EL (cell line): Measurements from ENCODE around the gene RCAN2.

ENCODE experiments used
- DNase-seq: peaks from one replicate; pipeline ENCODE4 v3.0.0-alpha.2; 2016

RCAN2 gene

GRCh38 chr6:46491201-46491627 is at the start of gene RCAN2:
TSS of gene RCAN2 (minus strand) at chr6:46491449.
- DNase-seq: peak; percentile 61

GRCh38 chr6:46539866-46540265 is 48.6 kb upstream of the RCAN2 start:
- no peak for DNase-seq

- no peak for DNase-seq
These were observed 47.7 kb upstream of the RCAN2 start for GRCh38 chr6:46538800-46539480.

- DNase-seq: no peak
These were observed 39.6 kb upstream of the RCAN2 start for GRCh38 chr6:46530896-46531295.

DNA sequence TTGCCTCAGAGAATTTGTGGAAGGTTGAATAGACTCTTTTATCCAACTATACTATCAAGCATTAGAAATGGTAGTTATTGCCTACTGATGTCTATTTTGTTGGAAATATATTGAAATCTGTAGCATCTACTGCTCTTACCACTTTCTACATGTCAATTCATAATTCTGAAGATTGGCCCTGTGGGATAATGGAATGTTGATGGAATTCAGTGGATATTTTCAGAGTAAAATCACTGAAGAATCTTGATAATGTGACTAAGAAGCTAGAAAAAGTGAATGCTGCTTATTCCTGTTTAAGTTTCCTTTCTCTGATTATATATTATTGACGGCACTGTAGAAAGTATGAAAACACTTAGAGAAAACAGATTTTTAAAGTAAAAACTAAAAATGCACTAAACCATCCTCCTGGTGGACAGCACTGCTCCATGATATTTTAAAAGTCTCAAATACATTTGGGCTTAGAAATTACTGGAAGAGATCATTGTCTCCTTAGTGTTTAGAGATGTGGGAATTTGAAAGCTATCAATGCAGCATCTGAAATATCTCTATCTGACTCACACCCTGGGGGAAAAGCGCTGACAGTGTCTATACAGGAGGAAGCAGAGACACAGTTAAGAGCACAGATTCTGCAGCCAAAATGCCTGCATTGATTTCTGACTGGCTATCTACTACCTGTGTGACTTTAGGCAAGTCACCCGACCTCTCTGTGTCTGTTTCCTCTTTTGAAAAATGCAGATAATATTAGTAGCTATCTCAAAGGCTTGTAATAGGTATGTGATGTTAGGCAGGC is 37.9 kb upstream of the RCAN2 start:
- no peak for DNase-seq

- no peak for DNase-seq
These were observed 35.4 kb upstream of the RCAN2 start for GRCh38 chr6:46526607-46527006.

GRCh38 chr6:46525583-46525982 is 34.3 kb upstream of the RCAN2 start:
- no peak for DNase-seq

GRCh38 chr6:46521464-46521971 is 30.3 kb upstream of the RCAN2 start:
- DNase-seq: no peak

GRCh38 chr6:46517202-46517601 is 26.0 kb upstream of the RCAN2 start:
- no peak for DNase-seq

DNA sequence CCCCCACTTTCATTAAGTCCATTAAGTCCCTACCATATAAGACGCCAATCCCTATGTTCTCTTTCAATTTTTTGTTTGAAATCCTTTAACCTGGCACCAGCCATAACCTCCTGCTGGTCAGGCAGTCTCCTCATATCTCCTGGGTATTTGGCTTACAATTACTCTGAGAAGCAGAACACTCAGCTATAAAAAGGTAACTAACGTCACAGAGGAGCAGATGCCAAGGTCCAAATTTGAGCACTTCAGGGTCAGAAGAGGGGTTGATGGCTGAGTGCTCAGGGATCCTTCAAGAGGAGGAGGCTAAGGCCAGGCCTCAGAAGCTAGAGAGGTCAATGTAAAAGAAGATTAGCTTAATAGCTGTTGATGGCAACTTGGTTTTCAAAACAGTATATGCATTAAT is 22.3 kb upstream of the RCAN2 start:
- DNase-seq: no peak

DNA sequence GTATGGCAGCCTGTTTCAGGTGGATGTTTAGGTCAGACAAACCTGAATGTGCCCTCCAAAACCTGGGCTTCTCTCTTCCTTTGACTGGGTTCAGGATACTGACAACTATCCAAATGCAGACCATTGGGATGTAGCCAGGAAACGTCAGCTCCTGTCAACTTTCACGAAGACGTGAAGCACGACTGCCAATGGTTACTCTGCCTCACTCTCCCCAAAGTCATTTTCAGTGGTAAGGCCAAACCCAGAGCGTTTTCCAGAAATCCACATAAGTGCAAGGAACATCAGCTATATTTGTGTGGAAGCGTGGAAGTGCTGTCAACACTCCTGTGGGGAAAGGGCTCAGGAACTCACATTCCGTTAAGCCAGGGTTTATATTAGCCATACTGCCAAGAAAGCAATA is 20.1 kb upstream of the RCAN2 start:
- DNase-seq: no peak

DNA sequence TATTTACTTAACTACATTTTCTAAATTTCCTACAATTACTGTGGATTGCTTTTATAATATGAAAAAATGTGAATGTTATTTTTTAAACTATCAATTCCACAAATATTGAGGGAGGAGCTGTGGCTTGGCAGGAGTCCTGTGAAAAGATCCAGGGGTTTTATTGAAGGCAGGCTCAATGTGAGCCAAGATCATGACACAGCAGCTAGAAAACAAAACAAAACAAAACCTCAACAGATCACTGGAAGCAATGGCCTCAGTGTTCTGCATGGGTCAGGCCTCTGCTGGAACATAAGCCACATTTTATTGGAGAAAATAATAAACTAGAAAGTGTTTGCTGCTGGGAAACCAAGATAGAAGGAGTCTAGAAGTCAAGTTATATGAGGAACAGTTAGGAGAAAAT is 19.4 kb upstream of the RCAN2 start:
- peak; percentile 29 for DNase-seq

DNA sequence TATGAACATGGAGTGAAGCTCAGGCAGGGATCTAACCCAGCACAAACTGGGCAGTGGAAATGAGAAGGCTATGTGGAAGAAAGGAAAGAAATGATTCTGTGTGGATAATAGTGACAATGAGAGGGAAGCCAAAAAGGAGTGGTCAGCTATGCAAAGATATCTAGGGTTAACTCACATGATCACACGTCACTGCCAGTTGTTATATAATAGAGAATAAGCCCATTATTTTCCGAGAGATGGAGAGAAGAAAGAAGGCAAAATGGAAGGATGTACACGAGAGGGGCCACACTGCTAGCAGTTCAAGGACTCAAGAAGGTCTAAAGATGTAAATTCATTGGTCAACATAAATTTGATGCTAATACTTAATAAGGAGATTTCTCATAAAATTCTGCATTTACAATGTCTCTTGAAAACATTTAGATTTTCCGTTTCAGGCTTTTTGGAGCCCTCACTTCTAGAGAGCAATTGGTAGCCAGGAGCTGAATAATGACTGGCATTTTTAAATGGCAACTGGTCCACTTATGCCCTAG is 18.8 kb upstream of the RCAN2 start:
- DNase-seq: no peak

DNA sequence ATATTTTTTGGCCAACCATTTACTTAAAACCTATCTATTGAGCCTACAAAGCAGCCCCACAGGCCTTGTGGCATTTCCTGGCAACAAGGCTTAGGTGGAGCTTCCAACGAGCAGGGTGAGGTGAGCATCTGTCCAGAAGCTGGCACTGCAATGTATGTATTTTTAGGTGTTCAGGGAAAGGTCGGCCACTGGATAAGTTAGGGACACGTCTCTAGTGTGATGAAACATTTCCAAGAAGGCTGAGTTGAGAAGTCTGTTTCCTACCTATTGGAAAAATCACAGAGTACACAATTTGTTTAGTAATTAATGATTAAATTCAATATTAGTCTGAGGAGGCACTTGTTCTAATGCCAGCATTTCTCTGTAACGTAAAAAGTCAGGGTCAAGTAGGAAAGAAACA is 17.8 kb upstream of the RCAN2 start:
- DNase-seq: no peak

GRCh38 chr6:46507426-46507825 is 16.2 kb upstream of the RCAN2 start:
- DNase-seq: no peak

- DNase-seq: no peak
These were observed 14.7 kb upstream of the RCAN2 start for GRCh38 chr6:46505693-46506512.

GRCh38 chr6:46504242-46504641 is 13.0 kb upstream of the RCAN2 start:
- no peak for DNase-seq

DNA sequence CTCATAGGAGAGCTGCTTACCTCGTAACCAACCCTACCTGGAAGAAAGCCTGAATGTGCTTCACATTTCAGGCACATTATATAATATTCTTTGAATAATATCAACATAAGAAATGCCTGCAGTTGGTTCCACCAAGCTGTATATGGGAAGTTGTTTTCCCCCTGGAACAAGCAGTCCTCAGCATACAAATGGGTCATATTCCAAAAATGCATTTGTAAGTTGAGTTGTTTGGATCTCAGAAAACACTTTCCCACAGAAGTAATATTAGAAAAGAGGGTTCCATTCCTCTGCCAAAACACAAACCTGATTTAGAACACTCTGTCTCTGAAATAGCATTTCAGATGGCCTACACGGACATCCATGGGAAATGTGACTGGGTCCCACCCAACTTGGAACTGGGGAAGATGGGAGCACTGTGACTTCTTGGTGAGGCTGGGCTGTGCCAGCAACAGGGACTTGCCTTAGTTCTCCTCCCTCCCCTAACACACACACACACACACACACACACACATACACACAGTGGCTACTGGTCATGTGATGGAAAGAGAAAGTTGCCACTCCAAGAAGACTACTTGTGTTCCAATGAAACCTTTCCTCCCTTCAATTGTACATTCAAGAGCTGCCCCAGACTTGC is 11.4 kb upstream of the RCAN2 start:
- no peak for DNase-seq

- DNase-seq: no peak
These were observed 10.2 kb upstream of the RCAN2 start for GRCh38 chr6:46501136-46502089.

DNA sequence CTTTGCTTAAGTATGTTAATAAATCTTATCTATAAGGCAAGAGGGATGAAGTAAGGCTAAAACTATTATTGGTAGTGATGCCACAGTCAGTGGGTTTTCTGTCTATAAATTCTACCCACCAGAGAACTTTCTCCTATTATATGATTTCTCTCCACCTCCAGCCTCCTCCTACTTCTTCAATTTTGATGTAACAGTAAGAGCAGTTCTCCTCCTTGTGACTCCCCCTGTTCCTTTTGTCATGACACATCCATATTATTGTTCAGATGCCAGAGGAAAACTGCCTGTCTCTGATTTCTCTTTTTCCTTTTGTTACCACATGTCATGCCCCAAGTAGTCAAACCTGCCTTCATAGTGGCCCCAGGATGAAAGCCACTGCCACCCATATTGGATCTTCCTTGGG is 9.1 kb upstream of the RCAN2 start:
- DNase-seq: no peak
